ENCODE data around the gene PHOSPHO2. TPM values are rescaled to one million over a fixed set of nuclear protein-coding genes. Genes with fewer than 3 reads are reported as not detected.
"Not testable (repeated sequence)": the region's sequence is repeated elsewhere in the genome, so short reads cannot be mapped to it uniquely, and the experiment has no call there.

Gene PHOSPHO2
- total RNA-seq, 6 experiments from 2014 or later: 1.8 to 5.6 (median 2.8) TPM

GRCh38 chr2:169684135-169684565, 10.1 kb upstream of the PHOSPHO2 start:
- H3K9me3 ChIP-seq: no peaks in the 10 kb centered on the region
- DNase-seq (no peak), ATAC-seq (peak in 3 of 4 donors; percentile 7 to 46 (median 15))
- H3K4me1 ChIP-seq: peaks cover 0 to 16% (median 10%) of the 10 kb centered on the region in 4 donors
- 81% methylated on average over 3 of the region's 3 CpGs for WGBS (ENCODE audit: insufficient coverage, low coverage, low lambda C conversion rate, missing lambda C conversion rate)
- no peak for TF ChIP-seq POLR2A (IDR thresholded peaks at IDR 0.05)
- no peak for TF ChIP-seq CTCF (IDR thresholded peaks at IDR 0.05)
- intact Hi-C loops (cut with DNase I): no loop called here
- no peak overlapping the region for H3K4me3 ChIP-seq
- H3K27ac ChIP-seq: peak overlapping the region; percentile 64 to 76 (median 73)
- H3K27me3 ChIP-seq: no peaks in the 10 kb centered on the region
- no peaks in the 10 kb centered on the region for H3K36me3 ChIP-seq

- ATAC-seq; H3K27me3 ChIP-seq; DNase-seq; intact Hi-C loops (cut with DNase I); H3K36me3 ChIP-seq; H3K4me3 ChIP-seq; H3K9me3 ChIP-seq: not testable (repeated sequence)
- 89% methylated on average over 2 of the region's 2 CpGs for WGBS (ENCODE audit: insufficient coverage, low coverage, low lambda C conversion rate, missing lambda C conversion rate)
- Histone ChIP-seq H3K27ac (peak overlapping the region in 1 of 3 donors; percentile 76), H3K4me1 (peaks cover 0 to 16% (median 10%) of the 10 kb centered on the region in 4 donors)
These were observed 9.6 kb upstream of the PHOSPHO2 start for GRCh38 chr2:169684712-169685111.

GRCh38 chr2:169686825-169687224, 7.4 kb upstream of the PHOSPHO2 start:
- H3K27me3 ChIP-seq; H3K9me3 ChIP-seq; intact Hi-C loops (cut with DNase I); H3K4me3 ChIP-seq; H3K27ac ChIP-seq; ATAC-seq; H3K36me3 ChIP-seq; DNase-seq: not testable (repeated sequence)
- H3K4me1 ChIP-seq: peaks cover 0 to 16% (median 10%) of the 10 kb centered on the region in 4 donors
- WGBS (ENCODE audit: insufficient coverage, low coverage, low lambda C conversion rate, missing lambda C conversion rate): 78% methylated on average over 4 of the region's 4 CpGs

GRCh38 chr2:169687943-169688342, 6.3 kb upstream of the PHOSPHO2 start:
- DNase-seq; H3K4me3 ChIP-seq; H3K9me3 ChIP-seq; H3K27ac ChIP-seq; intact Hi-C loops (cut with DNase I); H3K27me3 ChIP-seq; ATAC-seq; H3K36me3 ChIP-seq: not testable (repeated sequence)
- peaks cover 0 to 18% (median 12%) of the 10 kb centered on the region in 4 donors for H3K4me1 ChIP-seq

- no peaks in the 10 kb centered on the region for H3K27me3 ChIP-seq
- no peak overlapping the region for H3K27ac ChIP-seq
- ATAC-seq (no peak), DNase-seq (no peak)
- TF ChIP-seq POLR2A (IDR thresholded peaks at IDR 0.05) (no peak), CTCF (IDR thresholded peaks at IDR 0.05) (no peak)
- H3K36me3 ChIP-seq: no peaks in the 10 kb centered on the region
- H3K4me3 ChIP-seq: no peak overlapping the region
- peaks cover 0 to 16% (median 8%) of the 10 kb centered on the region in 4 donors for H3K4me1 ChIP-seq
- 63% methylated on average over 1 of the region's 1 CpG for WGBS (ENCODE audit: insufficient coverage, low coverage, low lambda C conversion rate, missing lambda C conversion rate)
- intact Hi-C loops (cut with DNase I): no loop called here
- no peaks in the 10 kb centered on the region for H3K9me3 ChIP-seq
These were observed 3.3 kb upstream of the PHOSPHO2 start for GRCh38 chr2:169690958-169691357.

- DNase-seq: no peak
- Histone ChIP-seq H3K27ac (peak overlapping the region in 1 of 3 donors; percentile 7), H3K36me3 (no peaks in the 10 kb centered on the region), H3K4me1 (peaks cover 0 to 16% (median 8%) of the 10 kb centered on the region in 4 donors), H3K4me3 (no peak overlapping the region), H3K9me3 (no peaks in the 10 kb centered on the region), H3K27me3 (no peaks in the 10 kb centered on the region)
- TF ChIP-seq POLR2A (IDR thresholded peaks at IDR 0.05) (no peak), CTCF (IDR thresholded peaks at IDR 0.05) (no peak)
- intact Hi-C loops (cut with DNase I): no loop called here
- ATAC-seq: peak in 1 of 4 donors; percentile 4
- 17% methylated on average over 3 of the region's 3 CpGs for WGBS (ENCODE audit: insufficient coverage, low coverage, low lambda C conversion rate, missing lambda C conversion rate)
These were observed 1.6 kb upstream of the PHOSPHO2 start for GRCh38 chr2:169692718-169693117.

Data from right lobe of liver (tissue), 6 donors.